Hindlimb muscle (tissue), 1 donor: ENCODE data around the gene LRRN4CL. TPM values are rescaled to one million over a fixed set of nuclear protein-coding genes. Genes with fewer than 3 reads are reported as not detected.

ENCODE experiments used
- DNase-seq: peaks from one replicate; pipeline ENCODE4 v3.0.0-alpha.2; 2013
- polyA plus RNA-seq: library from polyadenylated mRNA; unstranded; fragments of 120-200 nt; gene quantifications from one replicate; pipeline ENCODE4 v1.2.1, GENCODE V29; 2013; ENCODE audit not compliant: insufficient read length

LRRN4CL gene
- polyA plus RNA-seq, 1 donor = 14.2 TPM

DNA sequence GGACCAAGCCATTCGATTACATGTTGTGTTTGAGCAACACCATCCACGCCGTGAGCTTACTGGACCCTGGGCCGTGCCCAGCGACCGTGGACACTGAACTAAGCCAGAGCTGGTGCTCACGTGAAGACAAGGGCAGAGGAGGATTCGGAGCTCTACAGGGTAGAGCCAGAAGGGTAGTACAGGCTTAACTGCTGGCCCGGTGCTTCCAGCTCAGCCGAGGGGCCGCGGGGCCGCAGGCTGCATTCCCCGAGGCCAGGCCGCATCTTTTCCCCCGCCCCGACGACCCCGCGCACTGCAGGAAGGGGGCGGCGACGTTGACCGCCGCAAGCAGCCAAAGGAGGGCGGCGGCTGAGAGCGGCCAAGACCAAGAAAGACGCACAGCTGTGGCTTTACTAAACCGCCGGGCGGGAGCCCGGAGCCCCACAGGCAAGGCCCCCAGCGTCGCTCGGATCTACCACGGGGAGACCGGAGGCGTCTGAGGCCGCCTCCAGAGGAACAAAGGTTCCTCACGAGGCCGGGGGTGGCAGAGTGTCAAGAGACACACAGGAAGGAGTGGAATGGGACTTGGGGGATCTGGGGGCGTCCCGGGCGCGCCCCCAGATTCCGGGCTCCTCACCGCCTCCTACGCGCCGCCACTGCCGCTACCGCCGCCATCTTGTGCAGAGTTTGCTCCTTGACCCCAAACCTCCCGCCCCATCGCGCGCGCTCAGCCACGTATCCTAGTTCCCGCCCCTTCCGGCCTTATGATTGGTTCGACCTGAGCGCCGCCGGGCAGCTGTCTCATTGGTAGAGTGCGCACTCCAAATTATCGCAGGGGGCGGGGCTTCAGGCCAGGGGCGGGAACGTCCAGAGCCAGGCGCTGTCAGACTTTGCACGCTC, 43.1 kb downstream of the LRRN4CL start, which contains the start of gene GANAB:
Gene GANAB, minus strand, starts transcription at position 668 of the 879 bp plus-strand sequence. Its CDS starts 14 bp downstream, at position 654.
- peak; percentile 98 for DNase-seq

DNA sequence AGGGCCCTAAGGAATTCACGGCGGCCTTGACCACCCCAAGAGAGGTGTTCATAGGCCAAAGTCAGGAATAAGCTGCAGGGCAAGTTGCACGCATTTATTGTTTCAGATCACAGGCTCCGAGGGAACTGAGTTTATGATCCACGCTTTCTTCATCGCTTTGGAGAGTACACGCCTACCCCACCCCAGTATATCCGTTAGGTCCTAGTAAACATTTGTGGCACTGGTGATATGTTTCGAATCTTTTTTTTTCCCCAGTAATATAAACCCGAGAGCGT, 43.7 kb downstream of the LRRN4CL start:
- DNase-seq = no peak

- DNase-seq = no peak
These were observed 45.1 kb downstream of the LRRN4CL start for GRCh38 chr11:62644220-62644619.

Other genes starting within 250 kb of the LRRN4CL start
- 359 TPM for gene AHNAK, start 142.7 kb downstream of the LRRN4CL start, polyA plus RNA-seq
- 3,451 TPM for gene EEF1G, start 115.6 kb downstream of the LRRN4CL start, polyA plus RNA-seq
- gene TUT1, start 98.0 kb downstream of the LRRN4CL start, polyA plus RNA-seq = 16.9 TPM
- 42.0 TPM for gene MTA2, start 87.7 kb downstream of the LRRN4CL start, polyA plus RNA-seq
- 20.7 TPM for gene EML3, start 76.8 kb downstream of the LRRN4CL start, polyA plus RNA-seq
- 0.90 TPM for gene ROM1, start 76.3 kb downstream of the LRRN4CL start, polyA plus RNA-seq
- 21.4 TPM for gene B3GAT3, start 67.5 kb downstream of the LRRN4CL start, polyA plus RNA-seq
- gene GANAB, start 42.9 kb downstream of the LRRN4CL start, polyA plus RNA-seq = 161 TPM
- gene INTS5, start 36.2 kb downstream of the LRRN4CL start, polyA plus RNA-seq = 13.3 TPM
- gene C11orf98, start 24.3 kb downstream of the LRRN4CL start, polyA plus RNA-seq = 31.3 TPM
- 3.3 TPM for gene CSKMT, start 24.2 kb downstream of the LRRN4CL start, polyA plus RNA-seq
- gene UQCC3, start 17.9 kb downstream of the LRRN4CL start, polyA plus RNA-seq = 5.8 TPM
- gene LBHD1, start 17.3 kb downstream of the LRRN4CL start, polyA plus RNA-seq = 7.1 TPM
- 143 TPM for gene UBXN1, start 10.5 kb downstream of the LRRN4CL start, polyA plus RNA-seq
- gene BSCL2, start 17.9 kb upstream of the LRRN4CL start, polyA plus RNA-seq = 20.8 TPM
- gene GNG3, start 18.1 kb upstream of the LRRN4CL start, polyA plus RNA-seq = 0.61 TPM
- 43.6 TPM for gene HNRNPUL2, start 37.9 kb upstream of the LRRN4CL start, polyA plus RNA-seq
- gene TTC9C, start 39.0 kb upstream of the LRRN4CL start, polyA plus RNA-seq = 28.3 TPM
- 4.0 TPM for gene ZBTB3, start 64.6 kb upstream of the LRRN4CL start, polyA plus RNA-seq
- 83.5 TPM for gene POLR2G, start 72.0 kb upstream of the LRRN4CL start, polyA plus RNA-seq
- gene TAF6L, start 81.9 kb upstream of the LRRN4CL start, polyA plus RNA-seq = 20.3 TPM
- gene TMEM179B, start 97.9 kb upstream of the LRRN4CL start, polyA plus RNA-seq = 29.2 TPM
- gene TMEM223, start 102.5 kb upstream of the LRRN4CL start, polyA plus RNA-seq = 16.7 TPM
- 75.4 TPM for gene NXF1, start 115.9 kb upstream of the LRRN4CL start, polyA plus RNA-seq
- 31.7 TPM for gene STX5, start 142.5 kb upstream of the LRRN4CL start, polyA plus RNA-seq
- not detected for gene TEX54, start 143.3 kb upstream of the LRRN4CL start, polyA plus RNA-seq
- gene WDR74, start 150.1 kb upstream of the LRRN4CL start, polyA plus RNA-seq = 37.2 TPM
- 43.3 TPM for gene SLC3A2, start 191.4 kb upstream of the LRRN4CL start, polyA plus RNA-seq
- not detected for gene CHRM1, start 231.8 kb upstream of the LRRN4CL start, polyA plus RNA-seq